Measurements from ENCODE around the gene LHB. TPM values are rescaled to one million over a fixed set of nuclear protein-coding genes. Genes with fewer than 3 reads are reported as not detected.
"Not testable (repeated sequence)": the region's sequence is repeated elsewhere in the genome, so short reads cannot be mapped to it uniquely, and the experiment has no call there.

LHB gene
- total RNA-seq, 1 donor from 2014 or later, result 0.48 TPM

DNA sequence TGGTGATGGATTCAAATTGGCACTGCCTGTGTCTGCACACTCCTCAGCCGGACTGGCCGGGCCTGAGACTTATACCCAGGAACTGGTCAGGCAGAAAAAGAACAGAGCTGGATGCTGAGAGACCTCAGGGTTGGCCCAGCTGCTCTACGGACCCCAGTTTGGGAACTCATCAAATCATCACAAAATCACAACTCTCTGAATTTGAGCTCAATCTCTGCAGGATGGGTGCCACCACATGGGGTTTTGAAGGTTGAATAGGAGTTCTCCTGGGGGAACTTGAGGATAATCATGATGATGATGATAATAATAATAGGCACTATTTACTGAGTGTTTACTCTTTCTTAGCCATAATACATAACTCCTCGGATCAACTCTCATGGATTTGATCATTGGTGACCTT lies 25.8 kb upstream of the LHB start:
- not testable (repeated sequence) for H3K27me3 Mint-ChIP-seq (ENCODE audit: low read depth, unreplicated experiment); H3K4me3 Mint-ChIP-seq (ENCODE audit: unreplicated experiment); H3K79me2 ChIP-seq (ENCODE audit: insufficient read depth, low read length); H3K36me3 ChIP-seq (ENCODE audit: insufficient read depth, low read length); H3K27ac Mint-ChIP-seq (ENCODE audit: unreplicated experiment); FAIRE-seq; H3K4me3 ChIP-seq (ENCODE audit: insufficient read depth, low read depth, low read length); H4K20me1 ChIP-seq (ENCODE audit: insufficient read depth, low read length); H2AFZ ChIP-seq (ENCODE audit: low read depth, low read length); H3K9ac ChIP-seq (ENCODE audit: low read length); H3K27ac ChIP-seq (ENCODE audit: low read depth, low read length); H3K27me3 ChIP-seq (ENCODE audit: insufficient read depth, low read length); H3K36me3 Mint-ChIP-seq (ENCODE audit: low read depth, unreplicated experiment); DNase-seq (ENCODE audit: low read depth); H3K9me3 ChIP-seq (ENCODE audit: insufficient read depth, low read depth, low read length); H3K9me3 Mint-ChIP-seq (ENCODE audit: unreplicated experiment)
- Histone ChIP-seq H3K4me1 (ENCODE audit: insufficient read depth, low read length) (peaks cover 19% of the 10 kb centered on the region), H3K4me2 (ENCODE audit: low read length) (peak overlapping the region; percentile 53)
- peaks cover 19% of the 10 kb centered on the region for H3K4me1 Mint-ChIP-seq (ENCODE audit: low read depth, unreplicated experiment)

DNA sequence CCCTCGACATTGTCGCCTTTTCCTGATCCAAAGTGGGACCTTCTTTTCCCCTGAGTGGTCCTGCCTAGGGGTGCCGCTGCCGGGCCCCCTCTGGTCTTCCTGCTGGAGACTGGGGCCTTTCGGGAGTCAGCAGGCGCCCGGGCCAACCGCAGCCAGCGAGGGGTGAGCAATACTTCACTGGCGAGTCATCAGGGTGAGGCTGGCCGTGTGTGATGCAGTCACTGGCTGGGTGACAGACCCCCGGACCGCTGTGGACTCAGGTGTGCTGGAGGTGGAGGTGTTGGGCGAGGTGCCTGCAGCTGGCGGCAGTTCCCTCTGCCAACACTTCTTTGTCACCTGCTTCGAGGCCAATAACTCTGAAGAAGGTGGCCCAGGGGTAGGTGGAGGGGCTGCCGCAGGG lies 25.3 kb upstream of the LHB start:
- H3K79me2 ChIP-seq (ENCODE audit: insufficient read depth, low read length), result no peaks in the 10 kb centered on the region
- Mint-ChIP-seq H3K27ac (ENCODE audit: unreplicated experiment) (peak overlapping the region; percentile 84), H3K36me3 (ENCODE audit: low read depth, unreplicated experiment) (no peaks in the 10 kb centered on the region), H3K4me1 (ENCODE audit: low read depth, unreplicated experiment) (peaks cover 19% of the 10 kb centered on the region), H3K9me3 (ENCODE audit: unreplicated experiment) (peaks cover 4% of the 10 kb centered on the region), H3K4me3 (ENCODE audit: unreplicated experiment) (no peak overlapping the region), H3K27me3 (ENCODE audit: low read depth, unreplicated experiment) (peaks cover 2% of the 10 kb centered on the region)
- H3K27ac ChIP-seq (ENCODE audit: low read depth, low read length), result peak overlapping the region; percentile 69
- no peak for TF ChIP-seq EZH2 (IDR thresholded peaks at IDR 0.05; ENCODE audit: insufficient read depth, low read length)
- TF ChIP-seq, protein P1, sequence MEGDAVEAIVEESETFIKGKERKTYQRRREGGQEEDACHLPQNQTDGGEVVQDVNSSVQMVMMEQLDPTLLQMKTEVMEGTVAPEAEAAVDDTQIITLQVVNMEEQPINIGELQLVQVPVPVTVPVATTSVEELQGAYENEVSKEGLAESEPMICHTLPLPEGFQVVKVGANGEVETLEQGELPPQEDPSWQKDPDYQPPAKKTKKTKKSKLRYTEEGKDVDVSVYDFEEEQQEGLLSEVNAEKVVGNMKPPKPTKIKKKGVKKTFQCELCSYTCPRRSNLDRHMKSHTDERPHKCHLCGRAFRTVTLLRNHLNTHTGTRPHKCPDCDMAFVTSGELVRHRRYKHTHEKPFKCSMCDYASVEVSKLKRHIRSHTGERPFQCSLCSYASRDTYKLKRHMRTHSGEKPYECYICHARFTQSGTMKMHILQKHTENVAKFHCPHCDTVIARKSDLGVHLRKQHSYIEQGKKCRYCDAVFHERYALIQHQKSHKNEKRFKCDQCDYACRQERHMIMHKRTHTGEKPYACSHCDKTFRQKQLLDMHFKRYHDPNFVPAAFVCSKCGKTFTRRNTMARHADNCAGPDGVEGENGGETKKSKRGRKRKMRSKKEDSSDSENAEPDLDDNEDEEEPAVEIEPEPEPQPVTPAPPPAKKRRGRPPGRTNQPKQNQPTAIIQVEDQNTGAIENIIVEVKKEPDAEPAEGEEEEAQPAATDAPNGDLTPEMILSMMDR (IDR thresholded peaks at IDR 0.05; ENCODE audit: insufficient read depth, low read depth, low read length), result no peak
- peak overlapping the region; percentile 53 for H3K4me2 ChIP-seq (ENCODE audit: low read length)
- FAIRE-seq (no peak), DNase-seq (ENCODE audit: low read depth) (peak; percentile 55)
- peaks cover 19% of the 10 kb centered on the region for H3K4me1 ChIP-seq (ENCODE audit: insufficient read depth, low read length)
- H3K4me3 ChIP-seq (ENCODE audit: insufficient read depth, low read depth, low read length), result no peak overlapping the region
- no peak overlapping the region for H2AFZ ChIP-seq (ENCODE audit: low read depth, low read length)
- H3K27me3 ChIP-seq (ENCODE audit: insufficient read depth, low read length), result no peaks in the 10 kb centered on the region
- no peaks in the 10 kb centered on the region for H3K36me3 ChIP-seq (ENCODE audit: insufficient read depth, low read length)
- no peaks in the 10 kb centered on the region for H4K20me1 ChIP-seq (ENCODE audit: insufficient read depth, low read length)
- H3K9ac ChIP-seq (ENCODE audit: low read length), result peak overlapping the region; percentile 72
- no peaks in the 10 kb centered on the region for H3K9me3 ChIP-seq (ENCODE audit: insufficient read depth, low read depth, low read length)

DNA sequence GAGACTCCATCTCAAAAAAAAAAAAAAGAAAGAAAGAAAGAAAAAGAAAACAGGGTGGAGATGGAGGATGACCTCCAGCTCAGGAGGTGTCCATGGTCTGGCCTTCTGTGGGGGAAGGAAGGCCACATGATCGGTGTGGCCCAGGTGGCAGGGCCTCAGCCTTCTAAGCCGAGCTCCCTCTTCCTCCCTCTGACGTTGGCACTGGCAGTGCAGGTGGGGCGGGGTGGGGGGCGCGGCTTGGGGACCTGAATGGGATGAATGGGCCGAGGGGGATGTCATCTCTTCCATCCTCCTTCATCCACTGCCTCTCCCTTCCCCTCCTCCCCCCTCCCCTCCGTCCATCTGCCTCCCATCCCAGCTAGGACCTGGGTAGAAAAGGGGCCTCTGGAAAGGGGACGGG lies 22.8 kb upstream of the LHB start:
- H3K4me3 Mint-ChIP-seq (ENCODE audit: unreplicated experiment); H3K9ac ChIP-seq (ENCODE audit: low read length); FAIRE-seq; H3K36me3 Mint-ChIP-seq (ENCODE audit: low read depth, unreplicated experiment); H3K27me3 ChIP-seq (ENCODE audit: insufficient read depth, low read length); H3K27ac Mint-ChIP-seq (ENCODE audit: unreplicated experiment); H4K20me1 ChIP-seq (ENCODE audit: insufficient read depth, low read length); H3K27me3 Mint-ChIP-seq (ENCODE audit: low read depth, unreplicated experiment); H3K4me3 ChIP-seq (ENCODE audit: insufficient read depth, low read depth, low read length); H3K9me3 ChIP-seq (ENCODE audit: insufficient read depth, low read depth, low read length); H3K4me2 ChIP-seq (ENCODE audit: low read length); DNase-seq (ENCODE audit: low read depth); H3K79me2 ChIP-seq (ENCODE audit: insufficient read depth, low read length); H3K9me3 Mint-ChIP-seq (ENCODE audit: unreplicated experiment); H2AFZ ChIP-seq (ENCODE audit: low read depth, low read length); H3K36me3 ChIP-seq (ENCODE audit: insufficient read depth, low read length): not testable (repeated sequence)
- H3K4me1 Mint-ChIP-seq (ENCODE audit: low read depth, unreplicated experiment), result peaks cover 19% of the 10 kb centered on the region
- H3K27ac ChIP-seq (ENCODE audit: low read depth, low read length), result peak overlapping the region; percentile 6
- H3K4me1 ChIP-seq (ENCODE audit: insufficient read depth, low read length), result peaks cover 19% of the 10 kb centered on the region

DNA sequence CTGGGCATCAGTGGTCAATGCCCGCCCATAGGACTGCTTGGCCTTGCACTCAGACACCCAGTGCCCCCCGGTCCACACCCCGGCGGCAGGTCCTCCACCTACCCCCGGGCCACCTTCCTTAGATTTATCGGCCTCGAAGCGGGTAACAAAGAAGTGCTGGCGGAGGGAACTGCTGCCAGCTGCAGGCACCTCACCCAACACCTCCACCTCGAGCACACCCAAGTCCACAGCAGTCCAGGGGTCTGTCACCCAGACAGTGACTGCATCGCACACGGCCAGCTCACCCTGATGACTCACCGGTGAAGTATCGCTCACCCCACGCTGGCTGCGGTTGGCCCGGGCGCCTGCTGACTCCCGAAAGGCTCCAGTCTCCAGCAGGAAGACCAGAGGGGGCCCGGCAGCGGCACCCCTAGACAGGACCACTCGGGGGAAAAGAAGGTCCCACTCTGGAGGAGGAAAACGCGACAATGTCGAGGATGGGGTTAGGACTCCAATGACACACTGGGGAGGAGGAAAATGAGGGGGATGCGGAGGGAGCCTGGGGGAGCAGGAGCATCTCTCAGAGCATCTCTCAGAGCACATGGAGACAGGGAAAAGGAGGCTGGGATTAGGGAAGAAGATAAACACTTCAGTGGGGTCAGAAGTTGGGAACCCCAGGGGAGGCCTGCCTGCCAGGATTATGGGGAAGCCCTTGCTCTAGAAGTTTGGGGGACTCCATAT lies 21.8 kb upstream of the LHB start:
- H3K36me3 Mint-ChIP-seq (ENCODE audit: low read depth, unreplicated experiment); H3K9me3 ChIP-seq (ENCODE audit: insufficient read depth, low read depth, low read length); H4K20me1 ChIP-seq (ENCODE audit: insufficient read depth, low read length); H3K4me3 ChIP-seq (ENCODE audit: insufficient read depth, low read depth, low read length); H3K79me2 ChIP-seq (ENCODE audit: insufficient read depth, low read length); H3K27me3 Mint-ChIP-seq (ENCODE audit: low read depth, unreplicated experiment); H3K36me3 ChIP-seq (ENCODE audit: insufficient read depth, low read length); H3K27me3 ChIP-seq (ENCODE audit: insufficient read depth, low read length); H3K9me3 Mint-ChIP-seq (ENCODE audit: unreplicated experiment): not testable (repeated sequence)
- peak overlapping the region; percentile 69 for H3K4me3 Mint-ChIP-seq (ENCODE audit: unreplicated experiment)
- Histone ChIP-seq H3K4me1 (ENCODE audit: insufficient read depth, low read length) (peaks cover 19% of the 10 kb centered on the region), H3K27ac (ENCODE audit: low read depth, low read length) (peak overlapping the region; percentile 81), H3K4me2 (ENCODE audit: low read length) (peak overlapping the region; percentile 62), H3K9ac (ENCODE audit: low read length) (peak overlapping the region; percentile 50), H2AFZ (ENCODE audit: low read depth, low read length) (peak overlapping the region; percentile 34)
- H3K4me1 Mint-ChIP-seq (ENCODE audit: low read depth, unreplicated experiment), result peaks cover 19% of the 10 kb centered on the region
- FAIRE-seq (peak; percentile 17), DNase-seq (ENCODE audit: low read depth) (peak; percentile 78)
- peak overlapping the region; percentile 95 for H3K27ac Mint-ChIP-seq (ENCODE audit: unreplicated experiment)

DNA sequence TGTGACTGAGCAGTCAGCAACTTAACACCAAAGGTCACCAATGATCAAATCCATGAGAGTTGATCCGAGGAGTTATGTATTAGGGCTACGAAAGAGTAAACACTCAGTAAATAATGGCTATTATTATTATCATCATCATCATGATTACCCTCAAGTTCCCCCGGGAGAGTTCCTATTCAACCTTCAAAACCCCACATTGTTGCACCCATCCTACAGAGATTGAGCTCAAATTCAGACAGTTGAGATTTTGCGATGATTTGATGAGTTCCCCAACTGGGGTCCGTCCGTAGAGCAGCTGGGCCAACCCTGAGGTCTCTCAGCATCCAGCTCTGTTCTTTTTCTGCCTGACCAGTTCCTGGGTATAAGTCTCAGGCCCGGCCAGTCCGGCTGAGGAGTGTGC lies 21.2 kb upstream of the LHB start:
- not testable (repeated sequence) for H3K36me3 Mint-ChIP-seq (ENCODE audit: low read depth, unreplicated experiment); DNase-seq (ENCODE audit: low read depth); H3K9me3 ChIP-seq (ENCODE audit: insufficient read depth, low read depth, low read length); H3K9me3 Mint-ChIP-seq (ENCODE audit: unreplicated experiment); H3K27me3 ChIP-seq (ENCODE audit: insufficient read depth, low read length); H3K79me2 ChIP-seq (ENCODE audit: insufficient read depth, low read length); H4K20me1 ChIP-seq (ENCODE audit: insufficient read depth, low read length); FAIRE-seq; H3K27me3 Mint-ChIP-seq (ENCODE audit: low read depth, unreplicated experiment); H3K4me3 Mint-ChIP-seq (ENCODE audit: unreplicated experiment); H3K36me3 ChIP-seq (ENCODE audit: insufficient read depth, low read length); H3K4me3 ChIP-seq (ENCODE audit: insufficient read depth, low read depth, low read length); H2AFZ ChIP-seq (ENCODE audit: low read depth, low read length)
- Histone ChIP-seq H3K4me2 (ENCODE audit: low read length) (peak overlapping the region; percentile 62), H3K9ac (ENCODE audit: low read length) (peak overlapping the region; percentile 35), H3K4me1 (ENCODE audit: insufficient read depth, low read length) (peaks cover 19% of the 10 kb centered on the region), H3K27ac (ENCODE audit: low read depth, low read length) (peak overlapping the region; percentile 64)
- H3K4me1 Mint-ChIP-seq (ENCODE audit: low read depth, unreplicated experiment), result peaks cover 19% of the 10 kb centered on the region
- H3K27ac Mint-ChIP-seq (ENCODE audit: unreplicated experiment), result peak overlapping the region; percentile 89

Measured in astrocyte (in vitro differentiated cells and primary cell).